CD14-positive monocyte (primary cell): ENCODE data around the gene PHACTR2. TPM values are rescaled to one million over a fixed set of nuclear protein-coding genes. Genes with fewer than 3 reads are reported as not detected.

ENCODE experiments used
- DNase-seq, 3 donors: peaks; one replicate each; pipeline ENCODE4 v3.0.0-alpha.2; 2011 to 2022
- H2AFZ ChIP-seq: 2 replicates; pipeline ENCODE4 v1.6.0; 2012; ENCODE audit warnings: mild to moderate bottlenecking, low read depth, low read length, inconsistent platforms; ENCODE audit not compliant: insufficient read depth, poor library complexity, severe bottlenecking
- H3K27ac ChIP-seq, 2 donors: 1 replicate in 1 of 2; 2 replicates in 1 of 2; pipeline ENCODE4 v1.5.1; 2012 to 2013; ENCODE audit warnings: low read length in 2 of 2, control low read depth in 1 of 2, inconsistent platforms in 1 of 2, low read depth in 1 of 2, mild to moderate bottlenecking in 1 of 2
- H3K27me3 ChIP-seq, 2 donors: one replicate each; pipeline versions ENCODE4 v1.6.0 to v1.6.1; 2011 to 2013; ENCODE audit warnings: low read length in 2 of 2; ENCODE audit not compliant: control insufficient read depth in 2 of 2, insufficient read depth in 2 of 2
- H3K36me3 ChIP-seq, 2 donors: replicated peaks in 1 of 2; 1 replicate in 1 of 2; 2 replicates in 1 of 2; pipeline versions ENCODE4 v1.5.1 to v1.6.1; 2012 to 2013; ENCODE audit warnings: low read length in 2 of 2, control low read depth in 1 of 2, inconsistent platforms in 1 of 2, mild to moderate bottlenecking in 1 of 2; ENCODE audit not compliant: insufficient read depth in 2 of 2, control insufficient read depth in 1 of 2
- H3K4me1 ChIP-seq, 2 donors: 1 replicate in 1 of 2; 2 replicates in 1 of 2; pipeline versions ENCODE4 v1.5.1 to v1.6.1; 2012 to 2013; ENCODE audit warnings: low read length in 2 of 2, control low read depth in 1 of 2, inconsistent platforms in 1 of 2, mild to moderate bottlenecking in 1 of 2, moderate library complexity in 1 of 2; ENCODE audit not compliant: insufficient read depth in 2 of 2, control insufficient read depth in 1 of 2
- H3K4me2 ChIP-seq: replicated peaks from 2 replicates; pipeline ENCODE3; 2012; ENCODE audit warnings: low read length, moderate library complexity, mild to moderate bottlenecking; ENCODE audit not compliant: poor library complexity, severe bottlenecking; ENCODE audit errors: extremely low read depth
- H3K4me3 ChIP-seq, 3 experiments: fragments of 200-600 bp in 1 of 3; sonication (generic) in 1 of 3; replicated peaks in 1 of 3; 1 replicate in 2 of 3; 2 replicates in 1 of 3; pipeline ENCODE4 v1.5.1; 2011 to 2013; ENCODE audit warnings: low read length in 3 of 3, mild to moderate bottlenecking in 3 of 3, control low read depth in 2 of 3, low read depth in 2 of 3, inconsistent platforms in 1 of 3, moderate library complexity in 1 of 3
- H3K79me2 ChIP-seq: 2 replicates; pipeline ENCODE4 v1.6.0; 2012; ENCODE audit warnings: mild to moderate bottlenecking, control low read depth, inconsistent platforms, low read length, moderate library complexity; ENCODE audit not compliant: insufficient read depth
- H3K9ac ChIP-seq: 2 replicates; pipeline ENCODE4 v1.6.0; 2017; ENCODE audit warnings: low read length, mild to moderate bottlenecking; ENCODE audit not compliant: insufficient read depth, poor library complexity, severe bottlenecking
- H3K9me3 ChIP-seq, 2 donors: replicated peaks in 1 of 2; 1 replicate in 1 of 2; 2 replicates in 1 of 2; pipeline versions ENCODE4 v1.5.1 to v1.6.1; 2012 to 2013; ENCODE audit warnings: low read length in 2 of 2, control low read depth in 1 of 2; ENCODE audit not compliant: control insufficient read depth in 1 of 2, insufficient read depth in 1 of 2
- H4K20me1 ChIP-seq: 2 replicates; pipeline ENCODE4 v1.6.0; 2012; ENCODE audit warnings: mild to moderate bottlenecking, low read length, control low read depth, moderate library complexity; ENCODE audit not compliant: insufficient read depth
- H3K27ac Mint-ChIP-seq, 7 donors: one replicate each; pipeline ENCODE4 v1.8.0; 2020; ENCODE audit warnings: mild to moderate bottlenecking in 7 of 7, mixed read lengths in 7 of 7, moderate library complexity in 6 of 7, inconsistent platforms in 2 of 7
- H3K27me3 Mint-ChIP-seq, 3 donors: one replicate each; pipeline ENCODE4 v1.8.0; 2021 to 2022; ENCODE audit warnings: low read depth in 3 of 3, mild to moderate bottlenecking in 3 of 3, mixed read lengths in 3 of 3, moderate library complexity in 3 of 3, inconsistent platforms in 1 of 3
- H3K36me3 Mint-ChIP-seq, 2 donors: one replicate each; pipeline ENCODE4 v1.8.0; 2020; ENCODE audit warnings: mixed read lengths in 2 of 2, inconsistent platforms in 1 of 2, mild to moderate bottlenecking in 1 of 2
- H3K4me1 Mint-ChIP-seq: one replicate; pipeline ENCODE4 v1.8.0; 2020; ENCODE audit warnings: mild to moderate bottlenecking, mixed read lengths
- H3K4me3 Mint-ChIP-seq, 2 donors: one replicate each; pipeline ENCODE4 v1.8.0; 2020; ENCODE audit warnings: mild to moderate bottlenecking in 2 of 2, mixed read lengths in 2 of 2, moderate library complexity in 1 of 2
- H3K9me3 Mint-ChIP-seq, 7 donors: one replicate each; pipeline ENCODE4 v1.8.0; 2020 to 2022; ENCODE audit warnings: mixed read lengths in 7 of 7, mild to moderate bottlenecking in 6 of 7, moderate library complexity in 6 of 7, inconsistent platforms in 2 of 7
- WGBS: methylation state at CpG from one replicate; pipeline ENCODE4 v1.1.5; 2013; ENCODE audit warnings: missing lambda C conversion rate; ENCODE audit not compliant: insufficient coverage; 5-methylcytosine and 5-hydroxymethylcytosine counted together
- intact Hi-C, 2 donors: fragments of 100-400 bp; cut with micrococcal nuclease; formaldehyde crosslinking; loops; one replicate each; pipeline versions ENCODE4 v1.15.0 to v1.15.1; 2023
- polyA plus RNA-seq, 3 donors: library from polyadenylated mRNA; depleted of rRNA in 1 of 3; unstranded in 2 of 3; stranded (reverse) in 1 of 3; fragments of 300-500 nt in 2 of 3; fragments of >200 nt in 1 of 3; fragmentation: Illumina TruSeq in 2 of 3; gene quantifications; 1 replicate in 2 of 3; 2 replicates in 1 of 3; pipeline ENCODE4 v1.2.3, GENCODE V29; 2012 to 2021
- TF ChIP-seq, protein P1 (sequence below): fragments of 200-600 bp; IDR thresholded peaks from one replicate; pipeline ENCODE4 v1.8.0; 2022; ENCODE audit warnings: antibody characterized with exemption, mild to moderate bottlenecking

PHACTR2 gene
- polyA plus RNA-seq, 3 donors = 9.6 to 11.6 (median 11.2) TPM

DNA sequence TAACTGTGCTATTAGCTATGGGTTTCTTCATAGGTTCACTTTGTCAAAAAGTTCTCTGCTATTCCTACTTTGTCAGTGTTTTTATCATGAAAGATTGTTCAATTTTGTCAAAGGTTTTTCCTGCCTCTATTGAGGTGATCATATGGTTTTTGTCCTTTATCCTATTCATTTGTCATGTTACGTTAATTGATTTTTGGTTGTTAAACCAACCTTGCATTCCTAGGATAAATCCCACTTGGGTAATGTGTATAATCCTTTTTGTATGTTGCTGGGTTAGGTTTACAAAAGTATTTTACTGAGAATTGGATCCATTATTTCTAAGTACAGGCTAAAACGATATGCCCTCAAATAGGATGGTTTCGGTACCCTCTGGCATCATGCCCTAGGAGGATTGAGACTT lies 5.0 kb downstream of the PHACTR2 start:
- Mint-ChIP-seq H3K4me1 (peaks cover 39% of the 10 kb centered on the region), H3K4me3 (no peak overlapping the region), H3K36me3 (peaks cover 12 to 14% of the 10 kb centered on the region in 2 donors), H3K27me3 (peaks cover 0 to 2% (median 2%) of the 10 kb centered on the region in 3 donors), H3K27ac (no peak overlapping the region), H3K9me3 (peaks cover 3 to 15% (median 9%) of the 10 kb centered on the region in 7 donors)
- H3K27ac ChIP-seq = no peak overlapping the region
- peaks cover 17 to 26% of the 10 kb centered on the region in 2 donors for H3K4me1 ChIP-seq
- no peak overlapping the region for H2AFZ ChIP-seq
- TF ChIP-seq, protein P1, sequence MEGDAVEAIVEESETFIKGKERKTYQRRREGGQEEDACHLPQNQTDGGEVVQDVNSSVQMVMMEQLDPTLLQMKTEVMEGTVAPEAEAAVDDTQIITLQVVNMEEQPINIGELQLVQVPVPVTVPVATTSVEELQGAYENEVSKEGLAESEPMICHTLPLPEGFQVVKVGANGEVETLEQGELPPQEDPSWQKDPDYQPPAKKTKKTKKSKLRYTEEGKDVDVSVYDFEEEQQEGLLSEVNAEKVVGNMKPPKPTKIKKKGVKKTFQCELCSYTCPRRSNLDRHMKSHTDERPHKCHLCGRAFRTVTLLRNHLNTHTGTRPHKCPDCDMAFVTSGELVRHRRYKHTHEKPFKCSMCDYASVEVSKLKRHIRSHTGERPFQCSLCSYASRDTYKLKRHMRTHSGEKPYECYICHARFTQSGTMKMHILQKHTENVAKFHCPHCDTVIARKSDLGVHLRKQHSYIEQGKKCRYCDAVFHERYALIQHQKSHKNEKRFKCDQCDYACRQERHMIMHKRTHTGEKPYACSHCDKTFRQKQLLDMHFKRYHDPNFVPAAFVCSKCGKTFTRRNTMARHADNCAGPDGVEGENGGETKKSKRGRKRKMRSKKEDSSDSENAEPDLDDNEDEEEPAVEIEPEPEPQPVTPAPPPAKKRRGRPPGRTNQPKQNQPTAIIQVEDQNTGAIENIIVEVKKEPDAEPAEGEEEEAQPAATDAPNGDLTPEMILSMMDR = no peak
- H3K9me3 ChIP-seq = peaks cover 4 to 5% of the 10 kb centered on the region in 2 donors
- no peaks in the 10 kb centered on the region for H3K27me3 ChIP-seq
- no peak overlapping the region for H3K4me2 ChIP-seq
- no CpG with 5 or more reads among the region's 3 CpGs for WGBS
- no peak overlapping the region for H3K4me3 ChIP-seq
- peaks cover 63% of the 10 kb centered on the region for H3K79me2 ChIP-seq
- no peak for DNase-seq
- intact Hi-C loops = no loop called here
- H3K9ac ChIP-seq = no peak overlapping the region
- H3K36me3 ChIP-seq = no peaks in the 10 kb centered on the region
- peaks cover 42% of the 10 kb centered on the region for H4K20me1 ChIP-seq

DNA sequence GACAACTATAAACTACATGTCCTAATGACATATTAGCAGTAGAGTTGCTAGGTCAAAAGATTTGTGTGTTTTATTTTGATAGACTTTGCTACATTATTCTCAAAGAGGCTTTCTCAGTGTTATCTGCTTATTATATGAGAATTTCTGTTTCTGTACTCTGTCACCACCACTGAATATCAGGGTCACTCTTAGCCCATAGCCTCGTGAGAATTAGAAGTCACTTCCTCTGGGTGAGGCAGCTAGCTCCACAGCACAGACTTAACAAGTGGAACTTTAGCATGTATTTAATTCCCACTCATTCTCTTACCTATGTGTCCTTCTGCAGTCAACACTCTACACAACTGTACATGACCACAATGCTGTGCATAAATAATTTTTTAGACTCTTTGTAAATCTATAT lies 6.7 kb downstream of the PHACTR2 start:
- Mint-ChIP-seq H3K27ac (no peak overlapping the region), H3K4me3 (no peak overlapping the region), H3K36me3 (peaks cover 16 to 21% of the 10 kb centered on the region in 2 donors), H3K27me3 (peaks cover 0 to 2% (median 0%) of the 10 kb centered on the region in 3 donors), H3K9me3 (peaks cover 3 to 15% (median 9%) of the 10 kb centered on the region in 7 donors), H3K4me1 (peaks cover 31% of the 10 kb centered on the region)
- Histone ChIP-seq H3K79me2 (peaks cover 55% of the 10 kb centered on the region), H3K4me1 (peaks cover 13 to 16% of the 10 kb centered on the region in 2 donors), H3K4me2 (no peak overlapping the region), H3K9ac (no peak overlapping the region), H4K20me1 (peaks cover 45% of the 10 kb centered on the region), H3K27ac (no peak overlapping the region), H3K9me3 (peaks cover 4 to 5% of the 10 kb centered on the region in 2 donors), H2AFZ (no peak overlapping the region), H3K36me3 (no peaks in the 10 kb centered on the region), H3K27me3 (no peaks in the 10 kb centered on the region), H3K4me3 (no peak overlapping the region)
- 20% methylated on average over 1 of the region's 1 CpG for WGBS
- DNase-seq = no peak
- TF ChIP-seq, protein P1 = no peak
- intact Hi-C loops = no loop called here
